PFSK-1 (cell line): ENCODE measurements around the gene SHCBP1L.

Experiments
- FOXP2 ChIP-seq: optimal IDR thresholded peaks from 2 replicates; pipeline ENCODE3; 2011; ENCODE audit warnings: borderline replicate concordance, control low read depth, inconsistent platforms; ENCODE audit not compliant: insufficient read depth; ENCODE audit errors: extremely low read length, extremely low read depth
- POLR2AphosphoS5 ChIP-seq: IDR thresholded peaks from 2 replicates; pipeline ENCODE4 v1.6.1; 2012; ENCODE audit warnings: low read depth, mild to moderate bottlenecking, control low read depth, low read length, moderate library complexity
- REST ChIP-seq, 2 experiments: IDR thresholded peaks; 2 replicates each; pipeline versions ENCODE4 v1.6.1 to v1.8.0; 2011 to 2012; ENCODE audit warnings: low read depth in 2 of 2, low read length in 2 of 2, control low read depth in 1 of 2, inconsistent platforms in 1 of 2, mild to moderate bottlenecking in 1 of 2, moderate library complexity in 1 of 2; ENCODE audit not compliant: insufficient read depth in 1 of 2
- SIN3A ChIP-seq: IDR thresholded peaks from 2 replicates; pipeline ENCODE4 v1.6.1; 2012; ENCODE audit warnings: mild to moderate bottlenecking, low read length, moderate library complexity, borderline replicate concordance; ENCODE audit not compliant: insufficient read depth
- TAF1 ChIP-seq: IDR thresholded peaks from 2 replicates; pipeline ENCODE4 v1.6.1; 2012; ENCODE audit warnings: low read length, control low read depth, borderline replicate concordance; ENCODE audit not compliant: insufficient read depth

Gene SHCBP1L

GRCh38 chr1:182965861-182966260, 12.9 kb upstream of the SHCBP1L start:
- TF ChIP-seq SIN3A (no peak), POLR2AphosphoS5 (no peak), FOXP2 (no peak), REST (IDR thresholded peaks at IDR 0.05; ENCODE audit: insufficient read depth in 1 of 2, low read depth in 2 of 2, low read length in 2 of 2) (no peak), TAF1 (no peak)

GRCh38 chr1:182965096-182965495, 12.1 kb upstream of the SHCBP1L start:
- TF ChIP-seq FOXP2: no peak
- no peak for TF ChIP-seq TAF1
- TF ChIP-seq REST (IDR thresholded peaks at IDR 0.05; ENCODE audit: insufficient read depth in 1 of 2, low read depth in 2 of 2, low read length in 2 of 2): no peak
- no peak for TF ChIP-seq SIN3A
- TF ChIP-seq POLR2AphosphoS5: no peak

DNA sequence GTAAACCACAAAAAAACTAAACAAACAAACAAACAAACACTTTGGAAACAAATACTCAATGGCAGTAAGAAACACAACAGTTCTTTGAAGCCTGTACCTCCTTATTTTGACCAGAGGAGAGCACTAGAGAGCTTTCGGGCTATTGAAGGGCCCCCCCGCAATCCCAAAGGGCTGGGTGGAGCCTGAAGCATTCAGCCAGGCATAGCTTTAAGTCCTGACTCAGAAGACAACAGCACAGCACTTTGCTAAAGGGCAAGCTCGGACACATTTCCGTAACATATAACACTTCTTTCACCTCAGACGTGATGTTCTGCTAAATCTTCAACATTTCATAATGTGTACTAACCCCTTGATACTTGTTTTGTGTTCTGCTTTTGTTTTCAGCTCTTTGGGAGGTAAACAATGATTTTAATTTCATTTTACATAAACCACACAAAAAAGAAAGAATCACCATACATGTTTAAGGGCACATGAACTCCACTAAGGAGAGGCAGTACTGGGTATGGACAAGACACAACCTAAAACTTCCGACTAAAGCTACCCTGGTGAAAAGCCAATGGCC, 9.7 kb upstream of the SHCBP1L start:
- TF ChIP-seq SIN3A: no peak
- no peak for TF ChIP-seq REST (IDR thresholded peaks at IDR 0.05; ENCODE audit: insufficient read depth in 1 of 2, low read depth in 2 of 2, low read length in 2 of 2)
- TF ChIP-seq POLR2AphosphoS5: no peak
- TF ChIP-seq FOXP2: no peak
- TF ChIP-seq TAF1: no peak

DNA sequence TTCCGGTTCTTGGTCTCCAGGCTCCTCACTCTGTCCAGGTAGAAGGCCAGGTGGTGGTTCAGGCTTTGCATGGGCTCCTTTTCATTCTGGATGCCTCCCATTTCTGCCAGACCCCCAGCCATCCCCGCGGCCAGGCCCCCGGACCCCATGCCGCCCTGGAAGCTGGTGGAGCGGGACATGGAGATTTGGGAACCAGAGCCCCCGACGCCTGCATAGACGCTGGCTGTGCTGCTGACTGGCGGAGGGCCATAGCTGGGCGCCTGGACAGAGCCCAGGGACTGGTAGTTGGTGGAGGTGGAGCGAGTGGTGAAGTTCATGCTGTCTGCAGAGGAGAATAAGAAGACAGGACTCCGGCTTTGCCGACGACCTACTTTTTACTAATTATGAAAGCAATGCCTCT, 7.1 kb upstream of the SHCBP1L start:
- no peak for TF ChIP-seq POLR2AphosphoS5
- TF ChIP-seq FOXP2: no peak
- TF ChIP-seq SIN3A: no peak
- TF ChIP-seq REST (IDR thresholded peaks at IDR 0.05; ENCODE audit: insufficient read depth in 1 of 2, low read depth in 2 of 2, low read length in 2 of 2): no peak
- no peak for TF ChIP-seq TAF1

DNA sequence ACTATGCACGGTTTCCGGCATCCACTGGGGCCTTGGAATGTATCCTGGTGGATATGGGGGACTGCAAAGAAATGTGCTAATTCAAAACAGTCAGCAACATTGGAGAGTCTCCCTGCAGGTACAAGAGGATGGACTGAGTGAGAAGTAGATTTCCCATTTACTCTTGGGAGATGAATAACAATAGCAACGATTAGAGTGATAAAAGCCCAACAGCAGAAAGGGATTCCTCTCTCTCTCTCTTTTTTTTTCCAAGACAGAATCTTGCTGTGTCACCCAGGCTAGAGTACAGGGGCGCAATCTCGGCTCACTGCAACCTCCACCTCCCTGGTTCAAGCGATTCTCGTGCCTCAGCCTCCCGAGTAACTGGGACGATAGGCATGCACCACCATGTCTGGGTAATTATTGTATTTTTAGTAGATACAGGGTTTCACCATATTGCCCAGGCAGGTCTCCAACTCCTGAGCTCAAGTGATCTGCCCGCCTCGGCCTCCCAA, 5.0 kb upstream of the SHCBP1L start:
- TF ChIP-seq FOXP2: no peak
- TF ChIP-seq POLR2AphosphoS5: no peak
- TF ChIP-seq SIN3A: no peak
